RWPE2 (cell line): Measurements from ENCODE around the gene NPEPL1.
A peak's percentile ranks its signal among the peaks of the same experiment; 100 is the strongest.

Experiments used
- ATAC-seq: fragments of 200-7000 bp; cut with Tn5 transposase; 3 replicates; pipeline ENCODE4 v1.9.1; 2021; ENCODE audit warnings: low read depth
- DNase-seq: peaks from one replicate; pipeline ENCODE4 v3.0.0-alpha.2; 2020; ENCODE audit warnings: low spot score
- H3K27ac ChIP-seq: fragments of 450-650 bp; 2 replicates; pipeline ENCODE4 v1.5.1; 2017; ENCODE audit warnings: mild to moderate bottlenecking; ENCODE audit not compliant: poor library complexity, severe bottlenecking
- H3K27me3 ChIP-seq: fragments of 250-450 bp; sonication (Bioruptor Pico); 2 replicates; pipeline ENCODE4 v1.5.1; 2021; ENCODE audit warnings: mild to moderate bottlenecking, moderate library complexity; ENCODE audit not compliant: insufficient read depth, poor library complexity, severe bottlenecking
- H3K36me3 ChIP-seq: fragments of 250-450 bp; sonication (Bioruptor Pico); 2 replicates; pipeline ENCODE4 v1.5.1; 2020; ENCODE audit warnings: low read depth, mild to moderate bottlenecking, moderate library complexity
- H3K4me1 ChIP-seq: fragments of 250-450 bp; sonication (Bioruptor Pico); 2 replicates; pipeline ENCODE4 v1.5.1; 2021; ENCODE audit warnings: mild to moderate bottlenecking, moderate library complexity; ENCODE audit not compliant: insufficient read depth, poor library complexity, severe bottlenecking
- H3K4me3 ChIP-seq: fragments of 250-450 bp; sonication (Bioruptor Pico); 2 replicates; pipeline ENCODE4 v1.5.1; 2021; ENCODE audit warnings: mild to moderate bottlenecking, moderate library complexity; ENCODE audit not compliant: severe bottlenecking
- H3K9me3 ChIP-seq: fragments of 250-450 bp; sonication (Bioruptor Pico); 2 replicates; pipeline ENCODE4 v1.5.1; 2021; ENCODE audit warnings: mild to moderate bottlenecking, moderate library complexity; ENCODE audit not compliant: severe bottlenecking
- TF ChIP-seq, protein P1 (sequence below): fragments of 450-650 bp; IDR thresholded peaks from one replicate; pipeline ENCODE4 v1.5.1; 2017; ENCODE audit warnings: mild to moderate bottlenecking, moderate library complexity; ENCODE audit not compliant: poor library complexity, severe bottlenecking

The NPEPL1 gene

DNA sequence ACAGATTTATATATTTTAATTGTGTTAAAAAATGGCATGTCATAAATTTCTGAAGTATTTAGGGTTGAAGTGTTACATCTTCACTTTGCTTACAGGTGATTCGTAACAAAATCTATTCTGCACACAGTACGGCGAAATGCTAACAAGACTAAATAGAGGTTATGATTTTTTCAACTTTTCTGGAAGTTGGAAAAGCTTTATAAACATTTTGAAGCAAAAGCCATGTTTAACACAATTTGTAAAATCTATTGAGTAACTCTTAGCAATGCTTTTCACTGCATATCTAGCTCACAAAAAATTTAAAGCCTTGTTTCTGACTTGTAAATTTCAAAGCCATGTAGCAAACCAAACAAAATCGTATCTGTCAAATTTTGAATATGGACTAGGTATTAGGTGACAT lies 38.3 kb upstream of the NPEPL1 start:
- Histone ChIP-seq H3K27me3 (no peaks in the 10 kb centered on the region), H3K4me3 (no peak overlapping the region), H3K27ac (no peak overlapping the region), H3K36me3 (peaks cover 63% of the 10 kb centered on the region), H3K9me3 (no peaks in the 10 kb centered on the region), H3K4me1 (peaks cover 64% of the 10 kb centered on the region)
- ATAC-seq: no peak
- TF ChIP-seq, protein P1, sequence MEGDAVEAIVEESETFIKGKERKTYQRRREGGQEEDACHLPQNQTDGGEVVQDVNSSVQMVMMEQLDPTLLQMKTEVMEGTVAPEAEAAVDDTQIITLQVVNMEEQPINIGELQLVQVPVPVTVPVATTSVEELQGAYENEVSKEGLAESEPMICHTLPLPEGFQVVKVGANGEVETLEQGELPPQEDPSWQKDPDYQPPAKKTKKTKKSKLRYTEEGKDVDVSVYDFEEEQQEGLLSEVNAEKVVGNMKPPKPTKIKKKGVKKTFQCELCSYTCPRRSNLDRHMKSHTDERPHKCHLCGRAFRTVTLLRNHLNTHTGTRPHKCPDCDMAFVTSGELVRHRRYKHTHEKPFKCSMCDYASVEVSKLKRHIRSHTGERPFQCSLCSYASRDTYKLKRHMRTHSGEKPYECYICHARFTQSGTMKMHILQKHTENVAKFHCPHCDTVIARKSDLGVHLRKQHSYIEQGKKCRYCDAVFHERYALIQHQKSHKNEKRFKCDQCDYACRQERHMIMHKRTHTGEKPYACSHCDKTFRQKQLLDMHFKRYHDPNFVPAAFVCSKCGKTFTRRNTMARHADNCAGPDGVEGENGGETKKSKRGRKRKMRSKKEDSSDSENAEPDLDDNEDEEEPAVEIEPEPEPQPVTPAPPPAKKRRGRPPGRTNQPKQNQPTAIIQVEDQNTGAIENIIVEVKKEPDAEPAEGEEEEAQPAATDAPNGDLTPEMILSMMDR: no peak
- no peak for DNase-seq

DNA sequence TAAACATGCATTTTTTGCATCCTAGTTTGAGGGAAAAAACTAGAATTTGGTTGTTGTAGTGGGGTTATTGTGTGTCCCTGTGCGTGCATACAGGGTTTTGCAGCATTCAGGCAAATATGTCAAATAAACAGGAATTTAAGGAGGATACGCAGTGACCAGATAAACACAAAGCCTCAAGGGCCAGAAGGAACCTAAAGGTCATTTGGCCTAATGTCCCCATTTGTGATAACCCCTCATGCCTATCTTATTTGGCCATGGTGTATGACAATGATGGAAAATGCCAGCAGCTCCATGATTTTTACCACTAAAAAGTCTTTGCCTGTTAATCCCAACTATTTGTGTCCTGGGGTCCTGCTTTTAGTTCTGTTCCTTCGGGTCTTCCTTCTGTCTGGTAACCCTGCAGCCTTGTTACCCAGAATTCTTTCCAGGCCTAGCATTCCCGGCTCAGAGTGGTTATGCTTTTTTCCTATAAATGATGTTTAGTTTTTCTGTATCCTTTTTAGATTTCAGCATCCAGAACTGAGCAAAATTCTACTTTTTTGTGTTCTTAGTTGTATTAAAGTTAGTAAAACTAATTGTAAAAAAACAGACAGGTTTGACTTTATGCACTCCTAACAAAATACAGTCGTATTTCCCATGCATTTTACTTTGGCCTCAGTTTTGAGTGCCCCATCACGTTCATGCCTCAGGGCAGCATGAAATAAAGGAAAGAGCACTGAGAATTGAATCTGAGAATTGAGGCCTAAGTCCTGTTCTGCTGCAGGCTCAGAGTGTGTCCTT lies 37.1 kb upstream of the NPEPL1 start:
- H3K9me3 ChIP-seq: no peaks in the 10 kb centered on the region
- H3K36me3 ChIP-seq: peaks cover 74% of the 10 kb centered on the region
- peaks cover 72% of the 10 kb centered on the region for H3K4me1 ChIP-seq
- H3K4me3 ChIP-seq: no peak overlapping the region
- peak overlapping the region; percentile 1 for H3K27ac ChIP-seq
- ATAC-seq (no peak), DNase-seq (peak; percentile 6)
- no peaks in the 10 kb centered on the region for H3K27me3 ChIP-seq
- TF ChIP-seq, protein P1: no peak

DNA sequence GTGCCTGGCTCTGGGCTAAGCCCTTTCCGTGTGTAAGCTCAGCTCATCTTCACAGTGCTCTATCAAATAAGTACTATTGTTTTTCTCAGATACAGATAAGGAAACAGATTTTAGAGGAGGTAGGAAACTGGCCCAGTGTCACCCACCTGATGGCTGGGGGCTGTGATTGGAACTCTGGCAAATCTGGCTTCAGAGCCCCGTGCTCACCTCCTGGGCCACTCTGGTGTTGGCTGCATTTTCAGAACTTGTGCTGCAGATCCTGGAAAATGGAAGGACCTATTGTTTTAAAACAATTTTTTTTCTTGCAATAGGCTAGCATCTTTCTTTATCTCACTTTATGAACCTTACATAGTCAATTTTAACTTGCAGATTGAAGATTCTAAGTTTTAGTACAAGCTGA lies 35.8 kb upstream of the NPEPL1 start:
- Histone ChIP-seq H3K4me1 (peaks cover 72% of the 10 kb centered on the region), H3K27ac (peak overlapping the region; percentile 1), H3K27me3 (no peaks in the 10 kb centered on the region), H3K4me3 (no peak overlapping the region), H3K9me3 (no peaks in the 10 kb centered on the region), H3K36me3 (peaks cover 85% of the 10 kb centered on the region)
- TF ChIP-seq, protein P1: no peak
- peak; percentile 30 for DNase-seq
- no peak for ATAC-seq

DNA sequence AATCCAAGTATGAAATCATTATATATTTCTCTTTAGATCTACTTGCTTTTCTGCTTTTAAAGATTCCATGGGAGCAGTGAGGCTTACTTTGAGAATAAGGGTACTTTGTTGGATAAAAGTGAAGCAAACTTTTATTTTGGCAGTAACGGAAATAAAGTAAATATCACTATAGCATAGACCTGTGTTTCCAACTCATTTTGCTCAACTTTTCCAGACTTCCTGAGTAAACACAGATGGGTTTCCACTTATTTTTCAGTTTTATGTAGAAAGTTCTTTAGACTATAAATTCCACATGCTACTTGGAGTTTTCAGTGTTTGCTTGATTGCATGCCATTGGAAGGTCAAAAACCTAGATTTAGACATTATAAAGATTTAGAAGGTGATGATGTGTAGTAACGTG lies 35.3 kb upstream of the NPEPL1 start:
- DNase-seq (no peak), ATAC-seq (no peak)
- H3K36me3 ChIP-seq: peaks cover 89% of the 10 kb centered on the region
- TF ChIP-seq, protein P1: no peak
- H3K4me1 ChIP-seq: peaks cover 72% of the 10 kb centered on the region
- H3K4me3 ChIP-seq: no peak overlapping the region
- H3K9me3 ChIP-seq: no peaks in the 10 kb centered on the region
- no peaks in the 10 kb centered on the region for H3K27me3 ChIP-seq
- H3K27ac ChIP-seq: no peak overlapping the region

DNA sequence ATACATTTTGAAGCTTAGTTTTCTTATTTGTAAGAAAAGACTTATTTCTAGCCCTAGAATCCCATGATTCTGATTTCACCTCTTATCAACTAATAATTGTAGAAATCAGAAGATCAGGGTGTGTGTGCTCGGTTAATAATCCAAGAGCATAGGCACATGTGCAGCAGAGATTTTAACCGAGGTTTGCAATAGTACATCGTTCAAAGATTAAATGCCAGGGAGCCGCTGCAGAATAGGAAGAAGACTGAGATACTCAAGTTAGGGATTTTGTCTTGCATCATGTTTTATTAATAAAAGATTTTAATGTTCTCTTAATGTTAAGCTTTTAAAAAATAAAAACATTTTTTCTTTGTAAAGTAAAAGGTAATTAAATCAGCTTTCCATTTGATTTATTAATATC lies 34.6 kb upstream of the NPEPL1 start:
- TF ChIP-seq, protein P1: no peak
- Histone ChIP-seq H3K9me3 (no peaks in the 10 kb centered on the region), H3K36me3 (peaks cover 94% of the 10 kb centered on the region), H3K4me1 (peaks cover 72% of the 10 kb centered on the region), H3K27me3 (no peaks in the 10 kb centered on the region), H3K27ac (no peak overlapping the region), H3K4me3 (no peak overlapping the region)
- ATAC-seq (no peak), DNase-seq (no peak)
